GM12873 (cell line): Measurements from ENCODE around the gene LRRN3.

ENCODE experiments used
- CTCF ChIP-seq: IDR thresholded peaks from 2 replicates; pipeline ENCODE4 v1.5.1; 2012; ENCODE audit warnings: low read depth, mild to moderate bottlenecking, moderate library complexity, low read length, control low read depth; ENCODE audit not compliant: insufficient read depth; ENCODE audit errors: missing control alignments

LRRN3 gene

GRCh38 chr7:111090846-111091245 lies at the start of gene LRRN3:
TSS of gene LRRN3 (plus strand) at chr7:111091127. CDS start at chr7:111122773, 31,646 bp downstream.
- no peak for TF ChIP-seq CTCF

- no peak for TF ChIP-seq CTCF
Measured at GRCh38 chr7:111041577-111041976, 49.4 kb upstream of the LRRN3 start.

- TF ChIP-seq CTCF = no peak
Measured at GRCh38 chr7:111042842-111043241, 48.1 kb upstream of the LRRN3 start.

GRCh38 chr7:111043561-111043960 lies 47.4 kb upstream of the LRRN3 start:
- TF ChIP-seq CTCF = no peak

GRCh38 chr7:111045449-111045848 lies 45.5 kb upstream of the LRRN3 start:
- TF ChIP-seq CTCF = no peak

GRCh38 chr7:111047595-111047994 lies 43.3 kb upstream of the LRRN3 start:
- TF ChIP-seq CTCF = no peak

GRCh38 chr7:111049971-111050680 lies 40.8 kb upstream of the LRRN3 start:
- TF ChIP-seq CTCF = no peak
